Limb (tissue), 2 donors: ENCODE data around the gene FAM219A.
A peak's percentile ranks its signal among the peaks of the same experiment; 100 is the strongest.

ENCODE experiments used
- DNase-seq, 2 donors: peaks; one replicate each; pipeline ENCODE4 v3.0.0-alpha.2; 2016; ENCODE audit errors: extremely low spot score in 2 of 2

Gene FAM219A

GRCh38 chr9:34400686-34401602, 57.4 kb downstream of the FAM219A start:
- DNase-seq = no peak

- DNase-seq = no peak
Measured at GRCh38 chr9:34400275-34400674, 58.1 kb downstream of the FAM219A start.

GRCh38 chr9:34399729-34400128, 58.6 kb downstream of the FAM219A start:
- DNase-seq = no peak

- no peak for DNase-seq
Measured at GRCh38 chr9:34398875-34399274, 59.5 kb downstream of the FAM219A start.

GRCh38 chr9:34396276-34397214, 61.8 kb downstream of the FAM219A start:
- DNase-seq = no peak

- no peak for DNase-seq
Measured at GRCh38 chr9:34392511-34392910, 65.9 kb downstream of the FAM219A start.

GRCh38 chr9:34387239-34387638, 71.1 kb downstream of the FAM219A start:
- DNase-seq = no peak

GRCh38 chr9:34386656-34387055, 71.7 kb downstream of the FAM219A start:
- DNase-seq = no peak

- no peak for DNase-seq
Measured at GRCh38 chr9:34385561-34386230, 72.7 kb downstream of the FAM219A start.

- no peak for DNase-seq
Measured at GRCh38 chr9:34384368-34385165, 73.8 kb downstream of the FAM219A start.

- no peak for DNase-seq
Measured at GRCh38 chr9:34383904-34384303, 74.5 kb downstream of the FAM219A start.

GRCh38 chr9:34382879-34383278, 75.5 kb downstream of the FAM219A start:
- DNase-seq = no peak

GRCh38 chr9:34382054-34382453, 76.3 kb downstream of the FAM219A start:
- DNase-seq = no peak

GRCh38 chr9:34381323-34381722, 77.0 kb downstream of the FAM219A start:
- peak in 1 of 2 donors; percentile 51 for DNase-seq

GRCh38 chr9:34380511-34381315, 77.7 kb downstream of the FAM219A start:
- DNase-seq = peak; percentile 46 to 87

GRCh38 chr9:34380034-34380510, 78.3 kb downstream of the FAM219A start:
- DNase-seq = peak in 1 of 2 donors; percentile 51

- peak; percentile 80 to 88 for DNase-seq
Measured at GRCh38 chr9:34379334-34380033, 78.9 kb downstream of the FAM219A start.

GRCh38 chr9:34378376-34379060, 79.9 kb downstream of the FAM219A start:
- DNase-seq = no peak

GRCh38 chr9:34377404-34377746, 81.0 kb downstream of the FAM219A start:
- no peak for DNase-seq
